H1 (cell line): ENCODE data around the gene GID8. TPM values are rescaled to one million over a fixed set of nuclear protein-coding genes. Genes with fewer than 3 reads are reported as not detected.

Experiments used
- CTCF ChIA-PET: fragments of 300-600 bp; sonication (Branson Sonifier 250); formaldehyde crosslinking; loops from one replicate; lab custom pipeline; 2021; ENCODE audit not compliant: partially characterized antibody; lab: Charles Lee
- POLR2A ChIA-PET: fragments of 300-600 bp; sonication (Branson Sonifier 250); formaldehyde crosslinking; loops from one replicate; lab custom pipeline; 2021; ENCODE audit warnings: inconsistent platforms; ENCODE audit not compliant: partially characterized antibody; lab: Charles Lee
- DNase-seq, 2 experiments: peaks; one replicate each; pipeline versions ENCODE4 v3.0.0 to v3.0.0-alpha.2; 2010 to 2022; ENCODE audit warnings: low spot score in 2 of 2, low read depth in 1 of 2, mixed read lengths in 1 of 2
- FAIRE-seq: peaks from 2 replicates; lab custom pipeline; 2011; peaks lifted over from hg19 to GRCh38; lab: Jason Lieb, UNC
- H2AFZ ChIP-seq: 2 replicates; pipeline ENCODE4 v1.8.1; 2012; ENCODE audit warnings: low read length, inconsistent platforms
- H2AK5ac ChIP-seq: 2 replicates; pipeline ENCODE4 v1.6.1; 2013; ENCODE audit warnings: low read depth, low read length
- H2BK120ac ChIP-seq: replicated peaks from 2 replicates; pipeline ENCODE3; 2013; ENCODE audit warnings: low read depth, low read length, inconsistent platforms
- H2BK12ac ChIP-seq: 2 replicates; pipeline ENCODE4 v1.6.1; 2013; ENCODE audit warnings: low read depth, low read length
- H2BK15ac ChIP-seq: 2 replicates; pipeline ENCODE4 v1.6.1; 2013; ENCODE audit warnings: low read length
- H2BK20ac ChIP-seq: 2 replicates; pipeline ENCODE4 v1.6.1; 2013; ENCODE audit warnings: low read length
- H2BK5ac ChIP-seq: 2 replicates; pipeline ENCODE4 v1.6.1; 2013; ENCODE audit warnings: low read depth, low read length
- H3K14ac ChIP-seq: 2 replicates; pipeline ENCODE4 v1.6.1; 2013; ENCODE audit warnings: inconsistent platforms; ENCODE audit not compliant: insufficient read length
- H3K18ac ChIP-seq: 2 replicates; pipeline ENCODE4 v1.6.1; 2013; ENCODE audit warnings: low read length; ENCODE audit errors: extremely low read depth
- H3K23ac ChIP-seq: 2 replicates; pipeline ENCODE4 v1.6.1; 2013; ENCODE audit warnings: inconsistent platforms; ENCODE audit not compliant: insufficient read length
- H3K23me2 ChIP-seq: 2 replicates; pipeline ENCODE4 v1.6.1; 2013; ENCODE audit warnings: low read depth, low read length
- H3K27ac ChIP-seq: 2 replicates; pipeline ENCODE4 v1.6.1; 2011; ENCODE audit warnings: low read depth, low read length, inconsistent platforms
- H3K27me3 ChIP-seq, 4 experiments: replicated peaks in 1 of 4; 1 replicate in 1 of 4; 2 replicates in 3 of 4; pipeline versions ENCODE4 v1.6.1 to v1.8.1; 2011 to 2013; ENCODE audit warnings: low read length in 3 of 4, mild to moderate bottlenecking in 3 of 4, inconsistent platforms in 2 of 4, mixed read lengths in 2 of 4, moderate library complexity in 1 of 4; ENCODE audit not compliant: control insufficient read depth in 3 of 4, insufficient read depth in 3 of 4; ENCODE audit errors: extremely low read depth in 1 of 4
- H3K36me3 ChIP-seq, 4 experiments: 2 replicates each; pipeline versions ENCODE4 v1.6.1 to v1.8.1; 2011 to 2013; ENCODE audit warnings: mild to moderate bottlenecking in 4 of 4, low read length in 3 of 4, moderate library complexity in 2 of 4, control low read depth in 1 of 4, inconsistent platforms in 1 of 4; ENCODE audit not compliant: insufficient read depth in 4 of 4, control insufficient read depth in 2 of 4
- H3K4ac ChIP-seq: replicated peaks from 2 replicates; pipeline ENCODE3; 2013; ENCODE audit warnings: low read length, low read depth, mixed read lengths, inconsistent platforms; ENCODE audit not compliant: insufficient read length
- H3K4me1 ChIP-seq, 4 experiments: replicated peaks in 1 of 4; 1 replicate in 1 of 4; 2 replicates in 3 of 4; pipeline versions ENCODE4 v1.6.1 to v1.8.1; 2011 to 2013; ENCODE audit warnings: low read length in 3 of 4, inconsistent platforms in 2 of 4, mixed read lengths in 1 of 4; ENCODE audit not compliant: insufficient read depth in 4 of 4, control insufficient read depth in 3 of 4
- H3K4me2 ChIP-seq, 2 experiments: 2 replicates each; pipeline versions ENCODE4 v1.6.1 to v1.8.1; 2011 to 2013; ENCODE audit warnings: low read depth in 2 of 2, low read length in 2 of 2, control low read depth in 1 of 2, inconsistent platforms in 1 of 2, mild to moderate bottlenecking in 1 of 2; ENCODE audit not compliant: insufficient read depth in 1 of 2
- H3K4me3 ChIP-seq, 4 experiments: fragments of 200-600, 300-600 bp in 1 of 4; sonication (generic), shearing (Covaris generic), sonication (Bioruptor Twin) in 1 of 4; 2 replicates each; pipeline versions ENCODE4 v1.5.1 to v1.8.1; 2011 to 2016; ENCODE audit warnings: low read length in 4 of 4, low read depth in 3 of 4, control low read depth in 2 of 4, inconsistent platforms in 2 of 4, mild to moderate bottlenecking in 2 of 4, mixed read lengths in 1 of 4, moderate library complexity in 1 of 4; ENCODE audit not compliant: insufficient read depth in 2 of 4; ENCODE audit errors: extremely low read depth in 1 of 4
- H3K56ac ChIP-seq: replicated peaks from 2 replicates; pipeline ENCODE3; 2013; ENCODE audit warnings: low read depth, mild to moderate bottlenecking, mixed read lengths, low read length, inconsistent platforms; ENCODE audit not compliant: insufficient read length
- H3K79me1 ChIP-seq: 2 replicates; pipeline ENCODE4 v1.6.1; 2013; ENCODE audit warnings: low read depth, low read length, control low read depth
- H3K79me2 ChIP-seq, 2 experiments: 2 replicates each; pipeline versions ENCODE4 v1.6.1 to v1.8.1; 2012 to 2013; ENCODE audit warnings: low read length in 2 of 2, mild to moderate bottlenecking in 2 of 2, inconsistent platforms in 1 of 2; ENCODE audit not compliant: insufficient read depth in 2 of 2, control insufficient read depth in 1 of 2
- H3K9ac ChIP-seq, 4 experiments: replicated peaks in 1 of 4; 1 replicate in 1 of 4; 2 replicates in 3 of 4; pipeline versions ENCODE4 v1.6.1 to v1.8.1; 2011 to 2013; ENCODE audit warnings: low read depth in 3 of 4, low read length in 3 of 4, control low read depth in 2 of 4, mild to moderate bottlenecking in 2 of 4, moderate library complexity in 2 of 4, inconsistent platforms in 1 of 4; ENCODE audit errors: extremely low read depth in 1 of 4
- H3K9me3 ChIP-seq, 2 experiments: 2 replicates each; pipeline versions ENCODE4 v1.6.1 to v1.8.1; 2012 to 2013; ENCODE audit warnings: mild to moderate bottlenecking in 2 of 2, moderate library complexity in 2 of 2, control low read depth in 1 of 2, inconsistent platforms in 1 of 2, low read depth in 1 of 2, low read length in 1 of 2, mixed read lengths in 1 of 2; ENCODE audit not compliant: insufficient read depth in 2 of 2
- H4K20me1 ChIP-seq, 2 experiments: replicated peaks in 1 of 2; 2 replicates each; pipeline versions ENCODE3 to v1.8.1; 2011 to 2013; ENCODE audit warnings: inconsistent platforms in 2 of 2, low read length in 2 of 2, mild to moderate bottlenecking in 1 of 2; ENCODE audit not compliant: insufficient read depth in 2 of 2, control insufficient read depth in 1 of 2
- H4K5ac ChIP-seq: 2 replicates; pipeline ENCODE4 v1.6.1; 2013; ENCODE audit warnings: low read length, low read depth, mixed read lengths, inconsistent platforms; ENCODE audit not compliant: insufficient read length
- H4K8ac ChIP-seq: 2 replicates; pipeline ENCODE4 v1.8.0; 2013; ENCODE audit warnings: mild to moderate bottlenecking, moderate library complexity, low read length, inconsistent platforms; ENCODE audit not compliant: insufficient read depth; ENCODE audit errors: extremely low read depth
- H4K91ac ChIP-seq: replicated peaks from 2 replicates; pipeline ENCODE3; 2013; ENCODE audit warnings: low read length, mixed read lengths, inconsistent platforms; ENCODE audit not compliant: insufficient read length
- HDAC2 ChIP-seq, 2 experiments: fragments of 300-600 bp in 1 of 2; sonication (generic) in 1 of 2; IDR thresholded peaks; 2 replicates each; pipeline ENCODE4 v1.6.1; 2011 to 2012; ENCODE audit warnings: low read depth in 2 of 2, low read length in 2 of 2, mild to moderate bottlenecking in 2 of 2, moderate library complexity in 2 of 2, borderline replicate concordance in 1 of 2, inconsistent platforms in 1 of 2
- RXRA ChIP-seq: IDR thresholded peaks from 2 replicates; pipeline ENCODE4 v1.6.1; 2011; ENCODE audit warnings: low read depth, mild to moderate bottlenecking, low read length, moderate library complexity; ENCODE audit not compliant: insufficient read depth
- WGBS, 2 experiments: shearing (Covaris generic) in 1 of 2; methylation state at CpG; one replicate each; pipeline versions ENCODE4 v1.1.6 to v1.1.7; 2013 to 2015; ENCODE audit warnings: low lambda C conversion rate in 2 of 2, mixed read lengths in 2 of 2, inconsistent platforms in 1 of 2, low coverage in 1 of 2, missing lambda C conversion rate in 1 of 2; ENCODE audit not compliant: insufficient replicate concordance in 2 of 2, insufficient coverage in 1 of 2, insufficient read length in 1 of 2; ENCODE audit errors: extremely low coverage in 1 of 2, missing lambda C conversion rate in 1 of 2; 5-methylcytosine and 5-hydroxymethylcytosine counted together
- polyA plus RNA-seq, 7 experiments: library from polyadenylated mRNA; depleted of rRNA in 3 of 7; stranded (reverse) in 5 of 7; unstranded in 2 of 7; fragments of >200 nt in 5 of 7; fragments of 200-250 nt in 2 of 7; gene quantifications; 1 replicate in 5 of 7; 2 replicates in 1 of 7; 4 replicates in 1 of 7; pipeline versions ENCODE4 v1.2.1 to v1.2.3, GENCODE V29; 2011 to 2013; ENCODE audit warnings: missing spikeins in 2 of 7, mixed read lengths in 2 of 7
- total RNA-seq: library from RNA; stranded (reverse); fragmentation: NEBNext Ultra II Directional; extraction: Animal tissue kit (Norgen Biotek cat#: 25700); gene quantifications from 2 replicates; pipeline ENCODE4 v1.2.1, GENCODE V29; 2021
- TF ChIP-seq, protein P1 (sequence below): IDR thresholded peaks from 2 replicates; pipeline ENCODE4 v1.6.1; 2012; ENCODE audit warnings: low read length, inconsistent platforms

The GID8 gene
- total and polyA plus RNA-seq, 2 of the 8 experiments (the other 6 are each of a cell fraction or from before 2014, with no cell fraction given), result 39.7 to 72.9 TPM

DNA sequence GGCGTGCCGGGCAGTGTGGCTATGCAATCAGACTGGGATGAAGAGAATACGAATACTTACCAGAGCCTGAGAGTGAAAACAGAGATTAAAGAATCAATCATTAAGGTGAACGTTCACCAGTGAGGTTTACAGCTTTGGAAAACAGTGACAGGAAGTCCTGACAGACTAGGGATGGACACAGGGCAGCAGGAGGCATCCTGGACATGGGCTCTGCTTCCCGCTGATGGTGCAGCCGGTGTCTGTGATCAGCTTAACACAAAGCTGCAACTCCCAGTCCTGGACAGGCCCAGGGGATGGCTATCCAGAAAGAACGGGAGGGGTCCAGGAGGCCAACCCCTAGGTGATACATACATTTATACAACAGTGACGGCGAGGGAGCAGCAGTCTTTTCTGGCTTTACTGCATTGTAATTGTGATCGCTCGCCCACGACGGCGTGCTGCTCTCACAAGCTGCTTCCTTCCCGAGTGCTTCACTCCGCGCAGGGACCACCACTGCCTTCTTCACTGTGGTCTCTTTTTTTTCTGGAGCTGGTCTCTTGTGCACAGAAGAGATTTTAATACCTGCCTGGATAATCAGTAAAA lies 32.3 kb upstream of the GID8 start:
- peaks cover 16 to 41% of the 10 kb centered on the region in 2 experiments for H4K20me1 ChIP-seq
- WGBS, 2 experiments, result 94% methylated on average over 17 of the region's 17 CpGs; no CpG with 5 or more reads in 1 of the 2 experiments
- H3K4ac ChIP-seq, result no peak overlapping the region
- H2BK5ac ChIP-seq, result no peak overlapping the region
- H2BK120ac ChIP-seq, result no peak overlapping the region
- no peak overlapping the region for H2AK5ac ChIP-seq
- no peak for FAIRE-seq
- H4K91ac ChIP-seq, result no peak overlapping the region
- TF ChIP-seq, protein P1, sequence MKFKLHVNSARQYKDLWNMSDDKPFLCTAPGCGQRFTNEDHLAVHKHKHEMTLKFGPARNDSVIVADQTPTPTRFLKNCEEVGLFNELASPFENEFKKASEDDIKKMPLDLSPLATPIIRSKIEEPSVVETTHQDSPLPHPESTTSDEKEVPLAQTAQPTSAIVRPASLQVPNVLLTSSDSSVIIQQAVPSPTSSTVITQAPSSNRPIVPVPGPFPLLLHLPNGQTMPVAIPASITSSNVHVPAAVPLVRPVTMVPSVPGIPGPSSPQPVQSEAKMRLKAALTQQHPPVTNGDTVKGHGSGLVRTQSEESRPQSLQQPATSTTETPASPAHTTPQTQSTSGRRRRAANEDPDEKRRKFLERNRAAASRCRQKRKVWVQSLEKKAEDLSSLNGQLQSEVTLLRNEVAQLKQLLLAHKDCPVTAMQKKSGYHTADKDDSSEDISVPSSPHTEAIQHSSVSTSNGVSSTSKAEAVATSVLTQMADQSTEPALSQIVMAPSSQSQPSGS, result no peak
- TF ChIP-seq RXRA (no peak), HDAC2 (IDR thresholded peaks at IDR 0.05; ENCODE audit: borderline replicate concordance in 1 of 2, low read depth in 2 of 2, low read length in 2 of 2) (no peak)
- H3K4me1 ChIP-seq, result peaks cover under 1 to 2% (median under 1%) of the 10 kb centered on the region in 4 experiments; a peak in 6 of 7 replicates
- H3K79me1 ChIP-seq, result peaks cover 18% of the 10 kb centered on the region
- H3K27me3 ChIP-seq, result no peaks in the 10 kb centered on the region
- H3K9ac ChIP-seq, result no peak overlapping the region
- no peak overlapping the region for H4K8ac ChIP-seq
- H3K9me3 ChIP-seq, result no peaks in the 10 kb centered on the region
- H3K36me3 ChIP-seq, result peaks cover 48 to 86% (median 72%) of the 10 kb centered on the region in 4 experiments
- POLR2A ChIA-PET, result interaction anchor here (0.7 to 13.6 kb wide), 2 partner anchors 18 to 20 kb away, joined by 3 to 156 read pairs; partner anchors contain the start of gene DIDO1
- H3K23me2 ChIP-seq, result no peaks in the 10 kb centered on the region
- H2AFZ ChIP-seq, result no peak overlapping the region
- DNase-seq, result no peak
- H2BK12ac ChIP-seq, result no peak overlapping the region
- no peak overlapping the region for H3K23ac ChIP-seq
- H3K14ac ChIP-seq, result no peak overlapping the region
- no peak overlapping the region for H3K4me3 ChIP-seq
- no peak overlapping the region for H3K27ac ChIP-seq
- H3K56ac ChIP-seq, result no peak overlapping the region
- CTCF ChIA-PET, result interaction anchor here (0.9 to 3.0 kb wide), 3 partner anchors 9 to 64 kb away, joined by 3 to 10 read pairs (median 6); no protein-coding TSS in a partner anchor
- H3K4me2 ChIP-seq, result no peak overlapping the region
- peaks cover 0 to 31% of the 10 kb centered on the region in 2 experiments; a peak in 3 of 4 replicates for H3K79me2 ChIP-seq
- no peak overlapping the region for H2BK15ac ChIP-seq
- no peak overlapping the region for H3K18ac ChIP-seq
- H2BK20ac ChIP-seq, result no peak overlapping the region
- H4K5ac ChIP-seq, result no peak overlapping the region
